ENCODE data around the gene NADK. TPM values are rescaled to one million over a fixed set of nuclear protein-coding genes. Genes with fewer than 3 reads are reported as not detected.
"Not testable (repeated sequence)": the region's sequence is repeated elsewhere in the genome, so short reads cannot be mapped to it uniquely, and the experiment has no call there.

Gene NADK
- total RNA-seq, 1 experiment from 2014 or later: 101 TPM

DNA sequence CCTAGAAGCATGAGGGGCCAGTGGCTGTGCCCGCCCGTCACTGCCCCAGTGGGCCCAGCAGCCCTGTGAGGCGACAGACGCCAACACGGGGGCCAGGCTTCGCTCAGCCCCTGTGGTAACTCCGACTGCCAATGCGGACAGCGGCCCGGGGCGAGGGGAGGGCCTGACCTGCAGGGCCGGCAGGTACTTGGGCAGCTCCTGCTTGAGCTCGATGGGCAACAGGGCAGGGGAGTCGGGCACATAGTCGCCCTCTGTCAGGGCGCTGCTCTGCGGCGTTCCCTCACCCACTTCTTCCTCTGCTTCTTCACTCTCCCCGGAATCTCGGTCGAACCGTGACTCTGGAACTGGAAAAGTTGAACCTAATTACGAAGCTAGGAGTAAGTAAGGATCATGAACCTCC is 71.0 kb downstream of the NADK start:
- CTCF ChIA-PET; intact Hi-C loops (cut with micrococcal nuclease; ENCODE audit: unreplicated experiment); H3K4me3 ChIP-seq (ENCODE audit: low read depth in 2 of 2, low read length in 2 of 2); H3K27ac ChIP-seq (ENCODE audit: low read length); ATAC-seq; DNase-seq (ENCODE audit: low read depth, low spot score); in situ Hi-C loops (cut with HindIII; ENCODE audit: low pct_unique_long_range_greater_than_20kb, low sequenced_read_pairs); H3K4me1 ChIP-seq (ENCODE audit: control insufficient read depth, insufficient read depth, low read length); H3K9me3 ChIP-seq (ENCODE audit: control insufficient read depth, insufficient read depth, low read depth, low read length); H3K27me3 ChIP-seq (ENCODE audit: control insufficient read depth, insufficient read depth, low read length); H3K36me3 ChIP-seq (ENCODE audit: control insufficient read depth, insufficient read depth, low read length); BruUV-seq (replicated peaks); POLR2A ChIA-PET: not testable (repeated sequence)

DNA sequence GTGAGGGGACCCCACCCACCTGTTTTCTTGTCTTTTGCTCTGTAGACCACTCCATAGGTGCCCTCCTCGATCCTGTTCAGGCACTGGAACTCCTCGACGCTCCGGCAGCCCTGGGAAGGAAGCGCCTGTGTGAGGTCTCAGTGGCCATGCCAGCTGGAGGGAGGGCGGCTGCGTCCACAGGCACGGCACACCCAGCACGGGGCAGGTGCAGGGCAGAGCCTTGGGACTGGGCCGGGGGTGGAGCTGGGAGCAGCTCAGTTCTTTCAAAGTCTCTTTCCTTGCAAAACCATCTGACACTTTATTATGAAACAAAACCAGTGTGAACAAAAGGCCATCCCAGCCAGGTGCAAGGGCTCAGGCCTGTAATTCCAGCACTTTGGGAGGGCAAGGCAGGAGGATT is 72.6 kb downstream of the NADK start:
- intact Hi-C loops (cut with micrococcal nuclease; ENCODE audit: unreplicated experiment); BruUV-seq (replicated peaks); H3K36me3 ChIP-seq (ENCODE audit: control insufficient read depth, insufficient read depth, low read length); in situ Hi-C loops (cut with HindIII; ENCODE audit: low pct_unique_long_range_greater_than_20kb, low sequenced_read_pairs); H3K9me3 ChIP-seq (ENCODE audit: control insufficient read depth, insufficient read depth, low read depth, low read length); H3K4me3 ChIP-seq (ENCODE audit: low read depth in 2 of 2, low read length in 2 of 2); POLR2A ChIA-PET; CTCF ChIA-PET; H3K27ac ChIP-seq (ENCODE audit: low read length); ATAC-seq; H3K4me1 ChIP-seq (ENCODE audit: control insufficient read depth, insufficient read depth, low read length); DNase-seq (ENCODE audit: low read depth, low spot score); H3K27me3 ChIP-seq (ENCODE audit: control insufficient read depth, insufficient read depth, low read length): not testable (repeated sequence)

DNA sequence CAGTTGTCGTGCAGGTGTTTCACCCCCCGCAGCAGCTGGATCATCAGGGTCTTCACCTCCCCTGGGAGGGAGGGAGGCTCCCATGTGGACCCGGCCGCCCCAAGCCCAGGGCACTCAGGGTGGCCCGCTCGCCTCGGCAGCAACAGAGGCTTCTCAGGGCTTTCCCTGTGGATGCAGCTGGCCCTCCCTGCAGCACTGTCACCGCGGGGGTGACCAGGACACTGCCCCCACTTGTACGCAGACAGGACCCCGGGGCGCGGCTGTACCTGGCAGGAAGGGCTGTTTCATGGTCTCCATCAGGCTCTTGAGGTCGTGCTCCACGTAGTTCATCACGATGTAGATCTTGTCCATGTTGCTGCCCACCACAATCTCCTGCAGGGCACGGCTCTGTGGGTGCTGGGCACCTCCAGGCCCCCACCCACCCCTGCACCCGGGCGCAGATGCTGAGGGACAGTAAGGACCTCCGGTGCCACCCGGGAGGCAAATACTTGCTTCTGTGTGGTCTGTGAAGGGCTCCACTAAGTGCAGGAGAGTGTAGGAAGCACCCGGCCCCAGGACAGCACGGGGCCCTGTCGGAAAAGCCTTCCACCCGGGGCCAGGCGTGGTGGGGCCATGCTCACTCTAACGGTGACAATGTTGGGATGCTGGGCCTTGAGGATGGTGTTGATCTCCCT is 73.8 kb downstream of the NADK start:
- H3K4me1 ChIP-seq (ENCODE audit: control insufficient read depth, insufficient read depth, low read length); BruUV-seq (replicated peaks); intact Hi-C loops (cut with micrococcal nuclease; ENCODE audit: unreplicated experiment); POLR2A ChIA-PET; ATAC-seq; DNase-seq (ENCODE audit: low read depth, low spot score); H3K27ac ChIP-seq (ENCODE audit: low read length); H3K9me3 ChIP-seq (ENCODE audit: control insufficient read depth, insufficient read depth, low read depth, low read length); in situ Hi-C loops (cut with HindIII; ENCODE audit: low pct_unique_long_range_greater_than_20kb, low sequenced_read_pairs); H3K36me3 ChIP-seq (ENCODE audit: control insufficient read depth, insufficient read depth, low read length); H3K27me3 ChIP-seq (ENCODE audit: control insufficient read depth, insufficient read depth, low read length); H3K4me3 ChIP-seq (ENCODE audit: low read depth in 2 of 2, low read length in 2 of 2); CTCF ChIA-PET: not testable (repeated sequence)

DNA sequence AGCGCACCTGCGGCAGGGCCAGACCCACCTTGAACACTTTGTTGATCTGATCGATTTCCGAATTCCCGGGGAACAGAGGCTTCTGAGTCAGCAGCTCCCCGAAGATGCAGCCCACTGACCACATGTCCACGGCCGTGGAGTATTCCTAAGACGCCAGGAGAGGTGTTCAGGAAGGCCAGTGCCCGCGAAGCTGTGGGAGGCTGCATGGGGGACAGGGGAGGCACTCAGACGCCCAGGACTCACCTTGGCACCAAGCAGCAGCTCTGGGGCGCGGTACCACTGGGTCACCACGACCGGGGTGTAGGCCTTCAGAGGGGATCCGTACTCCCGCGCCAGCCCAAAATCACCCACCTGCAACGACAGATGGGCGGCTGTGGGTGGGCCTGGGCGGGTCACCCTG is 74.5 kb downstream of the NADK start:
- H3K4me3 ChIP-seq (ENCODE audit: low read depth in 2 of 2, low read length in 2 of 2): no peak overlapping the region
- no peak overlapping the region for H3K27ac ChIP-seq (ENCODE audit: low read length)
- no peaks in the 10 kb centered on the region for H3K36me3 ChIP-seq (ENCODE audit: control insufficient read depth, insufficient read depth, low read length)
- no peaks in the 10 kb centered on the region for H3K4me1 ChIP-seq (ENCODE audit: control insufficient read depth, insufficient read depth, low read length)
- POLR2A ChIA-PET: interaction anchor here (0.7 kb wide), 1 partner anchor 252 kb away, joined by 4 read pairs; no protein-coding TSS in a partner anchor
- in situ Hi-C loops (cut with HindIII; ENCODE audit: low pct_unique_long_range_greater_than_20kb, low sequenced_read_pairs): no loop called here
- H3K9me3 ChIP-seq (ENCODE audit: control insufficient read depth, insufficient read depth, low read depth, low read length): no peaks in the 10 kb centered on the region
- no peak for DNase-seq (ENCODE audit: low read depth, low spot score)
- H3K27me3 ChIP-seq (ENCODE audit: control insufficient read depth, insufficient read depth, low read length): no peaks in the 10 kb centered on the region
- TF ChIP-seq, protein P1, sequence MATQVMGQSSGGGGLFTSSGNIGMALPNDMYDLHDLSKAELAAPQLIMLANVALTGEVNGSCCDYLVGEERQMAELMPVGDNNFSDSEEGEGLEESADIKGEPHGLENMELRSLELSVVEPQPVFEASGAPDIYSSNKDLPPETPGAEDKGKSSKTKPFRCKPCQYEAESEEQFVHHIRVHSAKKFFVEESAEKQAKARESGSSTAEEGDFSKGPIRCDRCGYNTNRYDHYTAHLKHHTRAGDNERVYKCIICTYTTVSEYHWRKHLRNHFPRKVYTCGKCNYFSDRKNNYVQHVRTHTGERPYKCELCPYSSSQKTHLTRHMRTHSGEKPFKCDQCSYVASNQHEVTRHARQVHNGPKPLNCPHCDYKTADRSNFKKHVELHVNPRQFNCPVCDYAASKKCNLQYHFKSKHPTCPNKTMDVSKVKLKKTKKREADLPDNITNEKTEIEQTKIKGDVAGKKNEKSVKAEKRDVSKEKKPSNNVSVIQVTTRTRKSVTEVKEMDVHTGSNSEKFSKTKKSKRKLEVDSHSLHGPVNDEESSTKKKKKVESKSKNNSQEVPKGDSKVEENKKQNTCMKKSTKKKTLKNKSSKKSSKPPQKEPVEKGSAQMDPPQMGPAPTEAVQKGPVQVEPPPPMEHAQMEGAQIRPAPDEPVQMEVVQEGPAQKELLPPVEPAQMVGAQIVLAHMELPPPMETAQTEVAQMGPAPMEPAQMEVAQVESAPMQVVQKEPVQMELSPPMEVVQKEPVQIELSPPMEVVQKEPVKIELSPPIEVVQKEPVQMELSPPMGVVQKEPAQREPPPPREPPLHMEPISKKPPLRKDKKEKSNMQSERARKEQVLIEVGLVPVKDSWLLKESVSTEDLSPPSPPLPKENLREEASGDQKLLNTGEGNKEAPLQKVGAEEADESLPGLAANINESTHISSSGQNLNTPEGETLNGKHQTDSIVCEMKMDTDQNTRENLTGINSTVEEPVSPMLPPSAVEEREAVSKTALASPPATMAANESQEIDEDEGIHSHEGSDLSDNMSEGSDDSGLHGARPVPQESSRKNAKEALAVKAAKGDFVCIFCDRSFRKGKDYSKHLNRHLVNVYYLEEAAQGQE (IDR thresholded peaks at IDR 0.05; ENCODE audit: insufficient read depth in 1 of 2, low read depth in 2 of 2, low read length in 1 of 2): no peak
- TF ChIP-seq TCF7L2 (IDR thresholded peaks at IDR 0.05; ENCODE audit: low read depth, low read length): no peak
- TF ChIP-seq, protein P2, sequence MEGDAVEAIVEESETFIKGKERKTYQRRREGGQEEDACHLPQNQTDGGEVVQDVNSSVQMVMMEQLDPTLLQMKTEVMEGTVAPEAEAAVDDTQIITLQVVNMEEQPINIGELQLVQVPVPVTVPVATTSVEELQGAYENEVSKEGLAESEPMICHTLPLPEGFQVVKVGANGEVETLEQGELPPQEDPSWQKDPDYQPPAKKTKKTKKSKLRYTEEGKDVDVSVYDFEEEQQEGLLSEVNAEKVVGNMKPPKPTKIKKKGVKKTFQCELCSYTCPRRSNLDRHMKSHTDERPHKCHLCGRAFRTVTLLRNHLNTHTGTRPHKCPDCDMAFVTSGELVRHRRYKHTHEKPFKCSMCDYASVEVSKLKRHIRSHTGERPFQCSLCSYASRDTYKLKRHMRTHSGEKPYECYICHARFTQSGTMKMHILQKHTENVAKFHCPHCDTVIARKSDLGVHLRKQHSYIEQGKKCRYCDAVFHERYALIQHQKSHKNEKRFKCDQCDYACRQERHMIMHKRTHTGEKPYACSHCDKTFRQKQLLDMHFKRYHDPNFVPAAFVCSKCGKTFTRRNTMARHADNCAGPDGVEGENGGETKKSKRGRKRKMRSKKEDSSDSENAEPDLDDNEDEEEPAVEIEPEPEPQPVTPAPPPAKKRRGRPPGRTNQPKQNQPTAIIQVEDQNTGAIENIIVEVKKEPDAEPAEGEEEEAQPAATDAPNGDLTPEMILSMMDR (IDR thresholded peaks at IDR 0.05): no peak
- TF ChIP-seq SIN3A (IDR thresholded peaks at IDR 0.05; ENCODE audit: borderline replicate concordance, insufficient read depth, low read depth, low read length): no peak
- TF ChIP-seq POLR2AphosphoS5 (IDR thresholded peaks at IDR 0.05; ENCODE audit: low read depth, low read length): no peak
- BruUV-seq (replicated peaks): no TSS peak
- no peak for ATAC-seq
- intact Hi-C loops (cut with micrococcal nuclease; ENCODE audit: unreplicated experiment): no loop called here
- CTCF ChIA-PET: no interaction called here

DNA sequence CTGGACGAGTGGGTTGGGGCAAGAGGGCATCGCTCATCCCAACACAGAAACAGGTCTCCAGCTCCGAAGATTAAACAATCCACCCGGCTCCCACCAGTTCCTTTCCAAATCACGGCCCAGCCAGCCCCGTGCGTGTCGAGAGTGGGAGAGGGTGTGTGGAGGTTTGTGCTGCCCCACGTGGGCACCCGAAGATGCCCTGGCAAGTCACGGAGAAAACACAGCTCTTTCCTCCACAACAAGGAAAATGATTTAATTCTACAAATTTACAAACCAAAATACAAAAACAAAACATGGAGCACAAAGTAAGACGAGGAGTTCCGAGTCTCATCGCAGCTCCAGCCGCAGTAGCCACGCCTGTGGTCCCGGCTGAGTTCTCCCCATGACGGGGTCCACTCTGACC is 75.8 kb downstream of the NADK start:
- intact Hi-C loops (cut with micrococcal nuclease; ENCODE audit: unreplicated experiment); H3K4me3 ChIP-seq (ENCODE audit: low read depth in 2 of 2, low read length in 2 of 2); H3K4me1 ChIP-seq (ENCODE audit: control insufficient read depth, insufficient read depth, low read length); ATAC-seq; H3K27me3 ChIP-seq (ENCODE audit: control insufficient read depth, insufficient read depth, low read length); CTCF ChIA-PET; POLR2A ChIA-PET; BruUV-seq (replicated peaks); H3K27ac ChIP-seq (ENCODE audit: low read length); H3K36me3 ChIP-seq (ENCODE audit: control insufficient read depth, insufficient read depth, low read length); DNase-seq (ENCODE audit: low read depth, low spot score); in situ Hi-C loops (cut with HindIII; ENCODE audit: low pct_unique_long_range_greater_than_20kb, low sequenced_read_pairs); H3K9me3 ChIP-seq (ENCODE audit: control insufficient read depth, insufficient read depth, low read depth, low read length): not testable (repeated sequence)

All from Panc1 (cell line).